OCI-LY7 (cell line): ENCODE measurements around the gene RAB31.

Experiments used
- CTCF ChIP-seq: fragments of 200-600 bp; sonication (generic); conservative IDR thresholded peaks from 2 replicates; pipeline ENCODE4 v1.5.1; 2014; ENCODE audit warnings: mild to moderate bottlenecking, antibody characterized with exemption, low read length, moderate library complexity, mixed read lengths
- EZH2phosphoT487 ChIP-seq: fragments of 200-600 bp; sonication (generic); IDR thresholded peaks from 2 replicates; pipeline ENCODE4 v1.6.1; 2018; ENCODE audit warnings: low read depth, borderline replicate concordance, mild to moderate bottlenecking, mixed run types, antibody characterized with exemption, low read length, moderate library complexity, mixed read lengths

DNA sequence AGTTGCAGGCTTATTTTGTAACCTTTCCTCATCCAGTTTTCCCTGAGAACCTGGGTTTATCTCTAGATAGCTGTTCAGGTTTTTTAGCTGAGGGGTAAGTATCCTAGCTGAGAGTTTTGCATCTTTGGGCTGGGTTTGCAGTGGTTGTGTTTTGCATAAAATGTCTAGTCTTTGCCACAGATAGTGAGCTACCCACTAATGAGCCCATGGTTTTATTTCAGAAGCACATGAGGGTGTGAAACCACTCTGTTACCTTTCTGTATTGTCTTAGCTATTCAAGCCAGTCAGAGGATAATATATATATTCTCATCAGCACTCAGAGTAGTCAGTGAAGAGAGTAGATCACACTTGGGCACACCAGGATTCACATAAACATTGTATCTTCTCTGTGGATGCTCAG is 153.1 kb downstream of the RAB31 start:
- TF ChIP-seq CTCF: no peak
- no peak for TF ChIP-seq EZH2phosphoT487
